Neural crest cell (in vitro differentiated cells): Measurements from ENCODE around the gene ATF4. TPM values are rescaled to one million over a fixed set of nuclear protein-coding genes. Genes with fewer than 3 reads are reported as not detected.

Experiments used
- DNase-seq: peaks from one replicate; pipeline ENCODE4 v3.0.0; 2021; ENCODE audit warnings: low read depth, mixed read lengths, low spot score
- H3K27ac Mint-ChIP-seq: one replicate; pipeline ENCODE4 v1.8.0; 2021; ENCODE audit warnings: mild to moderate bottlenecking, mixed read lengths; ENCODE audit not compliant: unreplicated experiment
- H3K27me3 Mint-ChIP-seq: 2 replicates; pipeline ENCODE4 v1.8.0; 2021; ENCODE audit warnings: low read depth, mild to moderate bottlenecking, mixed read lengths
- H3K36me3 Mint-ChIP-seq: 2 replicates; pipeline ENCODE4 v1.8.0; 2021; ENCODE audit warnings: low read depth, mild to moderate bottlenecking, mixed read lengths
- H3K4me1 Mint-ChIP-seq: 2 replicates; pipeline ENCODE4 v1.8.0; 2021; ENCODE audit warnings: mixed read lengths
- H3K4me3 Mint-ChIP-seq: one replicate; pipeline ENCODE4 v1.8.0; 2021; ENCODE audit warnings: mild to moderate bottlenecking, mixed read lengths
- H3K9me3 Mint-ChIP-seq: 2 replicates; pipeline ENCODE4 v1.8.0; 2021; ENCODE audit warnings: mixed read lengths
- CTCF ChIP-seq: fragments of 200-600 bp; sonication (generic); conservative IDR thresholded peaks from 2 replicates; pipeline ENCODE4 v1.5.0; 2021; ENCODE audit warnings: antibody characterized with exemption, mild to moderate bottlenecking
- total RNA-seq: library from RNA; stranded (reverse); gene quantifications from 2 replicates; pipeline ENCODE4 v1.2.1, GENCODE V29; 2021

Gene ATF4
- total RNA-seq, 1 donor from 2014 or later = 364 TPM

GRCh38 chr22:39474351-39475111 is 45.8 kb upstream of the ATF4 start:
- Mint-ChIP-seq H3K4me3 (no peak overlapping the region), H3K36me3 (no peaks in the 10 kb centered on the region), H3K27me3 (no peaks in the 10 kb centered on the region), H3K4me1 (peaks cover 46% of the 10 kb centered on the region), H3K9me3 (no peaks in the 10 kb centered on the region), H3K27ac (no peak overlapping the region)
- TF ChIP-seq CTCF = no peak
- DNase-seq = no peak

GRCh38 chr22:39475337-39475736 is 45.0 kb upstream of the ATF4 start:
- H3K4me1 Mint-ChIP-seq = peaks cover 38% of the 10 kb centered on the region
- no peaks in the 10 kb centered on the region for H3K27me3 Mint-ChIP-seq
- no peaks in the 10 kb centered on the region for H3K9me3 Mint-ChIP-seq
- no peak for DNase-seq
- H3K36me3 Mint-ChIP-seq = no peaks in the 10 kb centered on the region
- H3K4me3 Mint-ChIP-seq = no peak overlapping the region
- no peak overlapping the region for H3K27ac Mint-ChIP-seq
- no peak for TF ChIP-seq CTCF

- Mint-ChIP-seq H3K27ac (no peak overlapping the region), H3K4me3 (no peak overlapping the region)
- DNase-seq = no peak
These were observed 44.5 kb upstream of the ATF4 start for GRCh38 chr22:39475902-39476301.

GRCh38 chr22:39476664-39477063 is 43.7 kb upstream of the ATF4 start:
- H3K4me3 Mint-ChIP-seq = no peak overlapping the region
- no peak for DNase-seq
- H3K27ac Mint-ChIP-seq = peak overlapping the region; percentile 67
- no peaks in the 10 kb centered on the region for H3K36me3 Mint-ChIP-seq
- H3K27me3 Mint-ChIP-seq = no peaks in the 10 kb centered on the region
- no peaks in the 10 kb centered on the region for H3K9me3 Mint-ChIP-seq
- no peak for TF ChIP-seq CTCF
- H3K4me1 Mint-ChIP-seq = peaks cover 27% of the 10 kb centered on the region

More at GRCh38 chr22:39475902-39476301, 44.5 kb upstream of the ATF4 start:
- H3K27me3 Mint-ChIP-seq = no peaks in the 10 kb centered on the region
- H3K4me1 Mint-ChIP-seq = peaks cover 33% of the 10 kb centered on the region
- no peaks in the 10 kb centered on the region for H3K9me3 Mint-ChIP-seq
- H3K36me3 Mint-ChIP-seq = no peaks in the 10 kb centered on the region
- TF ChIP-seq CTCF = no peak

GRCh38 chr22:39477542-39477941 is 42.8 kb upstream of the ATF4 start:
- no peaks in the 10 kb centered on the region for H3K36me3 Mint-ChIP-seq
- H3K27ac Mint-ChIP-seq = no peak overlapping the region
- no peak for DNase-seq
- no peaks in the 10 kb centered on the region for H3K27me3 Mint-ChIP-seq
- no peaks in the 10 kb centered on the region for H3K9me3 Mint-ChIP-seq
- TF ChIP-seq CTCF = no peak
- no peak overlapping the region for H3K4me3 Mint-ChIP-seq
- H3K4me1 Mint-ChIP-seq = peaks cover 20% of the 10 kb centered on the region
